OCI-LY3 (cell line): Measurements from ENCODE around the gene ATP5IF1.

Experiments used
- EZH2phosphoT487 ChIP-seq: fragments of 200-600 bp; shearing (Covaris generic); IDR thresholded peaks from 2 replicates; pipeline ENCODE4 v1.6.1; 2018; ENCODE audit warnings: antibody characterized with exemption, mixed run types, low read depth
- TF ChIP-seq, protein P1 (sequence below): fragments of 200-600, 300-600 bp; sonication (generic); IDR thresholded peaks from 2 replicates; pipeline ENCODE4 v1.5.1; 2014; ENCODE audit warnings: antibody characterized with exemption, low read length, low read depth

GRCh38 chr1:28260803-28261174 is 24.9 kb downstream of the ATP5IF1 start:
- TF ChIP-seq EZH2phosphoT487, result no peak
- TF ChIP-seq, protein P1, sequence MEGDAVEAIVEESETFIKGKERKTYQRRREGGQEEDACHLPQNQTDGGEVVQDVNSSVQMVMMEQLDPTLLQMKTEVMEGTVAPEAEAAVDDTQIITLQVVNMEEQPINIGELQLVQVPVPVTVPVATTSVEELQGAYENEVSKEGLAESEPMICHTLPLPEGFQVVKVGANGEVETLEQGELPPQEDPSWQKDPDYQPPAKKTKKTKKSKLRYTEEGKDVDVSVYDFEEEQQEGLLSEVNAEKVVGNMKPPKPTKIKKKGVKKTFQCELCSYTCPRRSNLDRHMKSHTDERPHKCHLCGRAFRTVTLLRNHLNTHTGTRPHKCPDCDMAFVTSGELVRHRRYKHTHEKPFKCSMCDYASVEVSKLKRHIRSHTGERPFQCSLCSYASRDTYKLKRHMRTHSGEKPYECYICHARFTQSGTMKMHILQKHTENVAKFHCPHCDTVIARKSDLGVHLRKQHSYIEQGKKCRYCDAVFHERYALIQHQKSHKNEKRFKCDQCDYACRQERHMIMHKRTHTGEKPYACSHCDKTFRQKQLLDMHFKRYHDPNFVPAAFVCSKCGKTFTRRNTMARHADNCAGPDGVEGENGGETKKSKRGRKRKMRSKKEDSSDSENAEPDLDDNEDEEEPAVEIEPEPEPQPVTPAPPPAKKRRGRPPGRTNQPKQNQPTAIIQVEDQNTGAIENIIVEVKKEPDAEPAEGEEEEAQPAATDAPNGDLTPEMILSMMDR, result no peak
